HUES64 (cell line): Measurements from ENCODE around the gene TGM5.

Experiments used
- H3K27ac ChIP-seq: 2 replicates; pipeline ENCODE4 v1.7.0; 2013; ENCODE audit warnings: low read depth, low read length, inconsistent platforms
- H3K27me3 ChIP-seq: 2 replicates; pipeline ENCODE4 v1.6.1; 2013; ENCODE audit warnings: mild to moderate bottlenecking, low read length; ENCODE audit not compliant: insufficient read depth
- H3K36me3 ChIP-seq: 2 replicates; pipeline ENCODE4 v1.6.1; 2013; ENCODE audit warnings: mild to moderate bottlenecking, low read length; ENCODE audit not compliant: insufficient read depth
- H3K4me1 ChIP-seq: 2 replicates; pipeline ENCODE4 v1.6.1; 2013; ENCODE audit warnings: mild to moderate bottlenecking, low read length, moderate library complexity; ENCODE audit not compliant: insufficient read depth
- H3K4me3 ChIP-seq: 2 replicates; pipeline ENCODE4 v1.5.1; 2013; ENCODE audit warnings: mild to moderate bottlenecking, low read length, moderate library complexity
- H3K9ac ChIP-seq: 2 replicates; pipeline ENCODE4 v1.6.1; 2013; ENCODE audit warnings: mild to moderate bottlenecking, low read depth, low read length
- H3K9me3 ChIP-seq: 2 replicates; pipeline ENCODE4 v1.6.1; 2013; ENCODE audit warnings: low read depth, low read length; ENCODE audit not compliant: insufficient read depth
- WGBS: fragments of 150-250, 120-280 bp; methylation state at CpG from one replicate; pipeline ENCODE4 v1.1.7; 2013; ENCODE audit warnings: missing lambda C conversion rate; 5-methylcytosine and 5-hydroxymethylcytosine counted together

TGM5 gene

DNA sequence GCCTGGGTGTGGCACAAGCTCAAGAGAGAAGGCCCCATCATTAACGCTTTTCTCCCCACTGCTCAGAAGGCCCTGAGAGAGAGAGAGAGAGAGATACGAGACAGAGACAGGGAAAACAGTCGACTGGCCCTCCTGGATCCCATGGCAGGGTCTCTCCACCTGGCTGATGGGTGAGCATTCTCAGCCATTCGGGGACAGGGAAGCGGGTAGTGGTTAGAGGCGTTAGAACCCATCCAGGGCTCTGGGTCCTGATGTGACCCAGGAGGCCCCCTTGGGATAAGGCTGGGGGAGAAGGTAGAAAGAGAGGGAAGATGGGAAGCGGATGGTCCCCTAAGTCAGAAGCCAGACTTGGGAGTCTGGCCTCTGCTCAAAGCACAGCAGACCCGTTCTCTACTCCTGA, 7.9 kb downstream of the TGM5 start:
- Histone ChIP-seq H3K27ac (no peak overlapping the region), H3K36me3 (no peaks in the 10 kb centered on the region), H3K9me3 (no peaks in the 10 kb centered on the region), H3K4me1 (no peaks in the 10 kb centered on the region), H3K9ac (no peak overlapping the region), H3K4me3 (no peak overlapping the region), H3K27me3 (peaks cover 1% of the 10 kb centered on the region; the same call in 1 of the 2 replicates)
- 91% methylated on average over 8 of the region's 8 CpGs for WGBS

DNA sequence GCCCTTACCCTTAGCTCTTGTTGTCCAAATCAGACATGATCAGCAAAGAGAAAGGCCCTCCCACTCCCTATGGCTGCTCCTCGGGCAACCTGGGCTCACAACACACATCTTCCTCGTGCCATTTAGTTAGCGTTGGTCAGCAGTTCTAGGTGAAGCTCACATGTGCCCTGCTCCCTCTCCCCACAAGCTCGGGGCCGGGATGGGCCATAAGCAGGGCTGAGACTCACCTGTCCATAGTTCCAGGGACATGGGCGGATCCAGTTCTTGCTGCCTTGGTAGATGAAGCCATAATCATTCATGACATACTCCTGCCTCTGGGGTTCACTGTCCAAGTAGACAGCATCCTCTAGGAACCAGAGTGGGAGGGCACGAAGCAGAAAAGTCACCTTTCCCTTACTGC, 10.4 kb downstream of the TGM5 start:
- Histone ChIP-seq H3K27ac (no peak overlapping the region), H3K4me3 (no peak overlapping the region), H3K9me3 (no peaks in the 10 kb centered on the region), H3K4me1 (no peaks in the 10 kb centered on the region), H3K36me3 (no peaks in the 10 kb centered on the region), H3K27me3 (no peaks in the 10 kb centered on the region), H3K9ac (no peak overlapping the region)
- 89% methylated on average over 7 of the region's 7 CpGs for WGBS

DNA sequence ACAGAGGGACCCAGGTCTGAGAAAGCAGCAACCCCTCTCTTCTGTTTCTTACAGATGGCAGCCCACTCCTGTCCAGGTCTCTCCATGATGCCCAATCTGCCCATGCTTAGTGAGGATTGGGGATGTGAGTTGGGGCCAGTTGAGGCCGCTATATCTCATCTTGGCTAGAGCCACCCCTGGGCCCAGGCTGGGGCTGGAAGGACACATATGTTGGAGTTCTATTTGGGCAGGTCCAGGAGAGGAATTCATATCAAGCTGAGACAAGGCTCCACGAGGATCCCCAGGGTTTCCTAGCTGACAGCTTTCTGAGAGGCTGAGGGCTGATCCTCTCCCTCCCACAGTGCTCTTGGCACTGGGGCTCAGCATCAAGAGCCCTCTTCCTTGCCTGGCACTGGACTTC, 11.4 kb downstream of the TGM5 start:
- WGBS: 74% methylated on average over 2 of the region's 2 CpGs

DNA sequence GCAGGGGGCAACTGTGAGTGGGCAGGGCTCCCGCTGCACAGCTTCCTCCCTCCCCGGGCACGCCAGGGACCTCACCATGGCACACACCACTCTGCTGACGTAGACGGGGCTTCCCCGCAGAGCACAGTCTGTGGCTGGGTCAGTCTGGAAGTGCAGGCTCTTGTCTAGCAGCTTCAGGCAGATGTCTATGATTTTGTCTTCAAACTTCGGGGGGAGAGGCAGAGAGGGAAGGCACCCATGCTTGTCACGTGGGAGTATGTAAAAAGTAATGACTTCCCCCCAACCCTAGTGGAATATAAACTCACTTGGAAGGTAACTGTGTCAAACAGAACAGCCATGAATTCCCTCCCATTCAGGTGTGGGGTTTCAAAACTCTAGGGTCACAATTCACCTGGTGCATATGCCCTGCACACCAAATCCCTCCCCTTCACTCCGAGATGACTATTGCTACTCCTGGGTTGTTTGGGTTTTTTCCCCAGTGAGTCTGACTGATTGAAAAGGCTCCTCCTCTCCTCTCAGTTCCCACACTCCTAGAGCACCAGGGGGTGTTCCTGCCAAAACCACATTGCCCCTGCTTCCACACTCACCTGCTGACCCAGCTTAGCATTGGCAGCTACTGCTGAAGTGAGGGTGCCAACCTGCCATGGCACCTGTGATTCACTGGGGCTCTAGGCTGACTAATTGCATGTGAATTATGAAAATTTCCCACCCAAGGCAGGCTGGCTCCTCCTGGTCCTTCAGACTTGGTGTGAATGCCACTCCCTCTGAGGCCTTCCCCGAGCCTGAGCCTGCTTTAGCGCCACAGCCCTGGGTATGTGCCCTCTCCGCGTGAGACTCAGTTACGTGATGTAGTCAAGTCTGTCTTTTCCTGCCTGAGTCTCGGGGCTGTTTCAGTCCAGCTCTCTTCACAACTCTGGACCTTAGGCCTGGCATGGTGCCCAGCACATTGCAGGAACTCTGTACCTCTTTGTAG, 13.0 kb downstream of the TGM5 start:
- 89% methylated on average over 15 of the region's 15 CpGs for WGBS
- H3K27ac ChIP-seq: no peak overlapping the region

More for the DNA sequence above, 11.4 kb downstream of the TGM5 start:
- Histone ChIP-seq H3K9ac (no peak overlapping the region), H3K4me3 (no peak overlapping the region), H3K27me3 (no peaks in the 10 kb centered on the region), H3K27ac (no peak overlapping the region), H3K4me1 (no peaks in the 10 kb centered on the region), H3K9me3 (no peaks in the 10 kb centered on the region), H3K36me3 (no peaks in the 10 kb centered on the region)

DNA sequence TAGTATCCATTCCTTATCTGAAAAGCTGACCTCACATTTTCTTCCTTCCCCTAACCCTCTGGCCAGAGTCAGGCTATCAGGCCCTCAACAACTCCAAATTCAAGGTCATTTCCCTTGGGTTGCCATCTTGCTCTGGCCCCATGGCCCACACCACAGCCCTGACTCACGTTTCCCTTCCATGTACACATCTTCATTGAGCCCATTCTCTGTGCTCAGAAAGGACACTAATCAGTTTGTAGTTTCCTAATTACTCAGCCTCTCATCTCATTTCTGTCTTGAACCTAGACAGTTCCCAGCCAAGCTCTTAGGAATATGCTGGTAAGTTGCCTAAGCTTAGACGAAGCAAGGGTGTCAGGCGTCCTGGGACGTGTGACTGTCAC, 14.9 kb downstream of the TGM5 start:
- Histone ChIP-seq H3K4me3 (no peak overlapping the region), H3K9ac (no peak overlapping the region), H3K27ac (no peak overlapping the region), H3K36me3 (no peaks in the 10 kb centered on the region), H3K27me3 (no peaks in the 10 kb centered on the region), H3K4me1 (no peaks in the 10 kb centered on the region), H3K9me3 (no peaks in the 10 kb centered on the region)
- WGBS: 94% methylated on average over 4 of the region's 4 CpGs

More for the DNA sequence above, 13.0 kb downstream of the TGM5 start:
- no peaks in the 10 kb centered on the region for H3K9me3 ChIP-seq
- no peak overlapping the region for H3K4me3 ChIP-seq
- H3K27me3 ChIP-seq: no peaks in the 10 kb centered on the region
- no peak overlapping the region for H3K9ac ChIP-seq
- no peaks in the 10 kb centered on the region for H3K4me1 ChIP-seq
- H3K36me3 ChIP-seq: no peaks in the 10 kb centered on the region

DNA sequence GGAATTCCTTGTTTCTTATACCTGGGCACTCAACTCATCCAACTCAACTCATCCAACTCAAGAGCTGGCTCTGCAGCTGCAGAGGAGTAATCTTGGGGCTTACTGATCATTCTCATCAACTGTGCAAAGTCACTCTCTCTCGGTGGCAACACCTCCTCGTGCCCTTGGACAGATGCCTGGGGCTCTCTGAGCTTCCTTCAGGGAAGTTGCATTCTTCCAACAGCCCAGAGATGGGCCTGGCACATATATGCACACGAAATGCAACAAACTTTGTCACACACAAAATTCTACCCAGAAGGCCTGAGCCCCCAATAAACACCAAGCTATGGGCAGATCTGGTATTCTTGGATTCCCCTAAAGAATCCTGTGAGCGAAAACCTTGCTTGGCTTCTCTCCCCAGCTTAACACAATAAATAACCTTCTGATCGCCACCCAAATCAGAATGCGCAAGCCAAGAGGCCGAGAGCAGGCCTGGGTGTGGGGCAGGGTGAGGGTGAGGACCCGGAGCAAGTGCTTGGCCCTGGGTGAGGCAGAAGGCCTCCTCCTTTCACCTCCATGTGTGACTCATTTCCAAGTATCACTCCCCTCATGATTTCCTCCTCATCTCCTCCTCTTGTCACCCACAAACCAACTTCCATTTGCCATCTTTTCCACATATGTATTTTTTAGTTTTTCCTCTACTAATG, 15.4 kb downstream of the TGM5 start:
- Histone ChIP-seq H3K27me3 (no peaks in the 10 kb centered on the region), H3K4me3 (no peak overlapping the region), H3K27ac (no peak overlapping the region), H3K9me3 (no peaks in the 10 kb centered on the region), H3K4me1 (no peaks in the 10 kb centered on the region), H3K9ac (no peak overlapping the region), H3K36me3 (no peaks in the 10 kb centered on the region)
- 91% methylated on average over 6 of the region's 8 CpGs for WGBS

DNA sequence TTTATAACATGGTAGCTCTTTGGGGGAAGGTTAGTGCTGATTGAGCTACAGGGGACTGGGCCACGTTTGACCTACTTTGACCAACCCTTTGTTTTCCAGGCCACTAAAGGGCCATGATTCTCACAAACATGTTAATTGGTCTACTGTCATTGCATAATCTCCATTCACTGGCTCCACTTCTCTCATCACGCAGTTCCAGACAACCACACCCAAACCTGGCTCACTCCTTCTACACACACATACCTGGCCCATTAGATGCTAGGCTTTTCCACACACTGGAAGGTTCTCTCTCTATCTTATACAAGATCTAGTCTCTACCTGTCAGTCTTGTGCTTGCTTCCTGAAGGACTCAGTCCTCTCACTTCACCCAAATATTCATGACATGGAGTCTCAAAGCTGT, 15.9 kb downstream of the TGM5 start:
- Histone ChIP-seq H3K36me3 (no peaks in the 10 kb centered on the region), H3K9me3 (no peaks in the 10 kb centered on the region), H3K27me3 (no peaks in the 10 kb centered on the region), H3K4me3 (no peak overlapping the region), H3K27ac (no peak overlapping the region), H3K9ac (no peak overlapping the region), H3K4me1 (no peaks in the 10 kb centered on the region)
- WGBS: 85% methylated on average over 2 of the region's 2 CpGs

DNA sequence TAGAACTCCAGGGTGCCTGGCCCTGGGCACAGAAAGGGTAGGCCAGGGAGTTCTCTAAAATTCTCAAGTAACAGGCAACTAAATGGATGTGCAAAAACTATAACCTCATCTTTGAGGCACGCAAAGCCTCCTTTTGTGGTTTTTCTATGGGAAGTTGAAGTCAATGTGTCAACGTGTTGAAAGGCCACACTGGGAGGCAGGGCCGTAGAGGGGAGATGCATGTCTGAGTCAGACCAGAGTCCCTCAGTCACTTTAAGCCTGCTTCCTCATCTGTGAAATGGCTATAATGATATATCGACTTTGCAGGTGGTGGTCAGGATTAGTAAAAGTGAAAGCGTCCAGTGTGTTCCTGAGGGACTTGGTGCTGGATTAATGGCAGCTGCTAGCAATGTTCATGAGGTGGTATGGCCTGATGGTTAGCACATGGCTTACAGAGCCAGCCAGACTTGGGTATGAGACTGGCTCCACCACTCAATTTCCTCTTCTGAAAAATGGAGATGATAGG, 17.0 kb downstream of the TGM5 start:
- H3K27me3 ChIP-seq: no peaks in the 10 kb centered on the region
- no peaks in the 10 kb centered on the region for H3K36me3 ChIP-seq
- no peaks in the 10 kb centered on the region for H3K9me3 ChIP-seq
- WGBS: 62% methylated on average over 5 of the region's 5 CpGs
- H3K9ac ChIP-seq: no peak overlapping the region
- H3K4me3 ChIP-seq: no peak overlapping the region
- no peaks in the 10 kb centered on the region for H3K4me1 ChIP-seq
- H3K27ac ChIP-seq: no peak overlapping the region

DNA sequence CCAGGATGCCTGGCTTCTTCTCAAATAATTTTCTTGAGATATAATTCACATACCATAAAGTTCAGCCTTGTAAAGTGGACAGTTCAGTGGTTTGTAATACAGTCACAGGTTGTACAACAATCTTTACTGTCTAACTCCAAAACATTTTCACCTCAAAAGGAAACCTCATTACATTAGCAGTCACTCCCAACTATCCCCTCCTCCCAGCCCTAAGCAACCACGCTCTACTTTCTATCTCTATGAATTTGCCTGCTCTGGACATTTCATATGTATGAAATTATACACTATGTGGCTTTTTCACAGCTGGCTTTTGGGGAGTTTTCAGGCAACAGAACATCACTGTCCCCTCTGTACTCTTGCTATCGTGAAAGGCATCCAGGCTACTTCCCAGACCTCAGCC, 17.5 kb downstream of the TGM5 start:
- Histone ChIP-seq H3K4me3 (no peak overlapping the region), H3K36me3 (no peaks in the 10 kb centered on the region), H3K27ac (no peak overlapping the region), H3K9ac (no peak overlapping the region), H3K4me1 (no peaks in the 10 kb centered on the region), H3K27me3 (no peaks in the 10 kb centered on the region), H3K9me3 (no peaks in the 10 kb centered on the region)
- WGBS: 79% methylated on average over 2 of the region's 2 CpGs

DNA sequence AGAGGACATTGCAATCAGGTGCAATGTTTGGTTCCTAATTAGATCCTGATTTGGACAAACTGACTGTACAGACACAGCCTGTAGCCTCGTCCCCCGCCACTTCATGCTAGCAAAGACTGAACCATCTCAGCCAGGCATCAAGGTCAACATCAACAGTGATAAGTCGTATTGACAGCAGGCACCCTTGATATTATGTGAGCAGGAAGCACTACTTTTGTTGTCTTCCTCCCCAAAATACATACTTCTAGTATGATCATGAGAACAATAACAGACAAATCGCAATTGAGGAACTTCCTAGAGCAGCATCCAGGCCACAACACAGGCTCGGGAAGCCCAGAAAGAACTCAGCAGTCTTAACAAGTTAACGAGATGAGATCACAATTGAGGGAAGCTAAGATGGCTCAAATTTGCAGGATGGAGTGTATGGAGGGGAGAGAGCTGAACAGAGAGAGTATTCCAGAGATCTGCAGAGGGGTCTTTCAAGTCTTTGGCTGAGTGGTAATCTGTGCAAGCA, 20.4 kb downstream of the TGM5 start:
- WGBS: 91% methylated on average over 6 of the region's 6 CpGs
- Histone ChIP-seq H3K27me3 (no peaks in the 10 kb centered on the region), H3K4me1 (no peaks in the 10 kb centered on the region), H3K9me3 (no peaks in the 10 kb centered on the region), H3K27ac (no peak overlapping the region), H3K36me3 (no peaks in the 10 kb centered on the region), H3K4me3 (no peak overlapping the region), H3K9ac (no peak overlapping the region)

DNA sequence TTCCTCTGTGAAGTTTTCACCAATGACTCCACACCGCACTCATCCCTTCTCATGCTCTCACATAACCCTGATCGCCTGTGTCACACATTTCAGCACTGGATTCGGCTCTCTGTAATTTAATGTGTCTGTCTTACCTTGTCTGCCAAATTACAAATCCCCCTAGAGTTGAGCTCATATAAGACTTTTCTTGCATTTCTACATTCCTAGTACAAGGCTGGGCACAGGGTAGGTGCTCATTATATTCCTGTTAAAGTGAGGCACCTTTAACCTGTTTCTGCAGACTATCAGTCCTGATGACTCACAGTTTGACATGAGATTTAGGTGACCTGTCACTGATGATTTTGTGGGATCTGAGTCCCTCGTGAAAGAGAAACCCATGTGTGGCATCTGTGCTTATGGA, 22.6 kb downstream of the TGM5 start:
- H3K27ac ChIP-seq: no peak overlapping the region
- 92% methylated on average over 4 of the region's 4 CpGs for whole genome bisulfite sequencing

More for the DNA sequence above, 22.6 kb downstream of the TGM5 start:
- Histone ChIP-seq H3K9ac (no peak overlapping the region), H3K27me3 (no peaks in the 10 kb centered on the region), H3K4me3 (no peak overlapping the region), H3K36me3 (no peaks in the 10 kb centered on the region), H3K4me1 (no peaks in the 10 kb centered on the region), H3K9me3 (no peaks in the 10 kb centered on the region)
